ENCODE measurements around the gene HYAL3.
"Not testable (repeated sequence)": the region's sequence is repeated elsewhere in the genome, so short reads cannot be mapped to it uniquely, and the experiment has no call there.

HYAL3 gene

DNA sequence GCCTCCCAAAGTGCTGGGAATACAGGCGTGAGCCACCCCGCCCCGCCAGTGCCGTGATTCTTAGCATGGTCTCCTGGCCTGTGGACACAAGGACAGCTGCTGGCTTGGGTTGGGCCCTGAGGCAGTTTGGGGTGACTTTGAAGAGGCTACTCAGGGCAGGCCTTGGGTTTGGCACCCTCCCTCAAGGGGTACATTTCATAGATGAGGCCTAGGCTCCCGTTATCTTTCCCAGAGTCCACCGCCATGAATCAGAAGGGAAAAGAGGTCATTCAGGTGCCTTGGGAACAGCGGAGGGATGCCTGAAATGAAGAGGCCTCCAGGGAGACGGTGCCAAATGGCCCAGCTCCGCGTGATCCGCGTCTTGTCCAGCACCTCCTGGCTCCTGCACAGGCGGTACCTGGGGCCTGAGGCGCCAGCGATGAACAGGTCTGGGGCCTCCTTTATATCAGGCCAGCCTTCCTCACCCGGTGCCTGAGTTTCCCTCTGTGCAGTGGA lies 53.9 kb downstream of the HYAL3 start:
- TF ChIP-seq SUZ12 (IDR thresholded peaks at IDR 0.05; ENCODE audit: extremely low read depth, insufficient read depth, insufficient read length) (no peak), YY1 (IDR thresholded peaks at IDR 0.05; ENCODE audit: insufficient read depth, insufficient read length) (no peak), ZNF274 (IDR thresholded peaks at IDR 0.05; ENCODE audit: low read depth, low read length) (no peak)
- Histone ChIP-seq H3K27me3 (ENCODE audit: insufficient read depth, insufficient read length) (no peaks in the 10 kb centered on the region), H3K36me3 (ENCODE audit: insufficient read depth, insufficient read length, low read length) (peaks cover 69% of the 10 kb centered on the region), H3K4me1 (ENCODE audit: insufficient read depth, insufficient read length) (peaks cover 75% of the 10 kb centered on the region), H3K4me3 (ENCODE audit: insufficient read length, low read depth) (no peak overlapping the region), H3K9ac (ENCODE audit: insufficient read length, low read depth) (peak overlapping the region; percentile 76), H3K9me3 (ENCODE audit: insufficient read depth, low read length) (no peaks in the 10 kb centered on the region)
- no peak for DNase-seq (ENCODE audit: low read depth, low spot score)

DNA sequence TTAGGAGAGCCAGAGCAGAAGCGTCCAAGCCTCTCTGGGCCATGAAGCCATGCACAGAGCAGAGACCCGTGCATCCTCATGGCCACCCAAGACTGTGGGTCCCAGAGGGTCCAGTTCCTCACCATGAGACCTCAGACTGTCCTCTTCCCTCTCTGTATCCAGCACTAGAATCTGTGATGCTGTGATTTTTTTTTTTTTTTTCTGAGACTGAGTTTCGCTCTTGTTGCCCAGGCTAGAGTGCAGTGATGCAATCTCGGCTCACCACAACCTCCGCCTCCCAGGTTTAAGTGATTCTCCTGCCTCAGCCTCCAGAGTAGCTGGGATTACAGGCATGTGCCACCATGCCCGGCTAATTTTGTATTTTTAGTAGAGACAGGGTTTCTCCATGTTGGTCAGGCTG lies 54.4 kb downstream of the HYAL3 start:
- not testable (repeated sequence) for DNase-seq (ENCODE audit: low read depth, low spot score); H3K4me3 ChIP-seq (ENCODE audit: insufficient read length, low read depth); H3K9me3 ChIP-seq (ENCODE audit: insufficient read depth, low read length); H3K27me3 ChIP-seq (ENCODE audit: insufficient read depth, insufficient read length)
- H3K4me1 ChIP-seq (ENCODE audit: insufficient read depth, insufficient read length): peaks cover 74% of the 10 kb centered on the region
- H3K36me3 ChIP-seq (ENCODE audit: insufficient read depth, insufficient read length, low read length): peaks cover 68% of the 10 kb centered on the region
- peak overlapping the region; percentile 15 for H3K9ac ChIP-seq (ENCODE audit: insufficient read length, low read depth)

DNA sequence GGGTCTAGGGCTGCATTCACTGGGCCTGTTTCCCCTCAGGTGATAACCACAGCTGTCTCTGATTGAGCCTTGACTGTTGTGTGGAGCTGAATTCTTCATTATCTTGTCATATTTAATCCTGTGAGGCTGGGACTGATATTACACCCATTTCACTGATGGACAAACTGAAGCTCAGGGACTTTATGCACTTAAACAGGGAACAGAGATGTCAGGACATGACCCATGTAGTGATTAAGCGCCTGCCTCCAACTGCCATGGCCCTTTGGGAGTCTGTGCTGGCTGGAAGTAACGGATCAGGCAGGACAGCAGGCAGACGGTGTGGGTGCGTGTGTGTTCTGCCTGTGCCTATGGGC lies 55.7 kb downstream of the HYAL3 start:
- no peak for DNase-seq (ENCODE audit: low read depth, low spot score)
- peaks cover 68% of the 10 kb centered on the region for H3K36me3 ChIP-seq (ENCODE audit: insufficient read depth, insufficient read length, low read length)
- TF ChIP-seq YY1 (IDR thresholded peaks at IDR 0.05; ENCODE audit: insufficient read depth, insufficient read length): no peak
- TF ChIP-seq ZNF274 (IDR thresholded peaks at IDR 0.05; ENCODE audit: low read depth, low read length): no peak
- TF ChIP-seq SUZ12 (IDR thresholded peaks at IDR 0.05; ENCODE audit: extremely low read depth, insufficient read depth, insufficient read length): no peak
- H3K4me3 ChIP-seq (ENCODE audit: insufficient read length, low read depth): no peak overlapping the region
- peak overlapping the region; percentile 52 for H3K9ac ChIP-seq (ENCODE audit: insufficient read length, low read depth)
- H3K27me3 ChIP-seq (ENCODE audit: insufficient read depth, insufficient read length): no peaks in the 10 kb centered on the region
- peaks cover 69% of the 10 kb centered on the region for H3K4me1 ChIP-seq (ENCODE audit: insufficient read depth, insufficient read length)
- H3K9me3 ChIP-seq (ENCODE audit: insufficient read depth, low read length): no peaks in the 10 kb centered on the region

DNA sequence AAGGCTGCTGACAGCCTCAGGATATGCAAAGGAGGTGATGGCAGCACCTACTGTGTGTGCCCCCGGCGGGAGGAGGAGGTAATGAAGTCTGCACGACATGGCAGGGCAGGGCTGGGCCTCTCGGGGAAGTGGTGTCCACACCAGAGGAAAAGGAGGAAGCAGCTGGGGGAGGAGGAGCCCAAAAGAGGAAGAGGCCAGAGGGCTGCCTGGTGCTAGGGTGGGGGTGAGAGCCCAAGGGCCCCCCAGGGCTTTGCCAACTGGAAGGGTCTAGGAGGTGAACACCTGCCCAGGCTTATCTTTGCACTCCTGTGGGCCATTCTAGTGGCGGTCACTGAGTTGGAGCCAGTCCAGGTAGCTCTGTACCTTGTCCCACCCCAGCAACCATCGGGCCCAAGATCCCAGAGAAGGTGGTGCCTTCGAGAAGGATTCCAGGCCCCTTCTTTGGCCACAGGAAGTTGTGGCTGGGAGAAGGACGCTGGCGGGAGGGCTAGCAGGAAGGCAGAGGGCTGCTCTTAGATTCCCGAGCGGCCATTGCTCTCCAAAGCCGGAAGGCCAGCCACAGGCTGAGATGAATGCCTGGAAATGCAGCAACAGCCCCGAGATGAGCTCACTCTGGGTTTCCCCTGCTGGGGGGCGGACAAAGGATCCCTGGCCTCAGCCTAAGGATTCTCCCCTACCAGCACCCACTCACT lies 56.2 kb downstream of the HYAL3 start:
- H3K4me1 ChIP-seq (ENCODE audit: insufficient read depth, insufficient read length): peaks cover 69% of the 10 kb centered on the region
- no peak for TF ChIP-seq ZNF274 (IDR thresholded peaks at IDR 0.05; ENCODE audit: low read depth, low read length)
- no peak for TF ChIP-seq YY1 (IDR thresholded peaks at IDR 0.05; ENCODE audit: insufficient read depth, insufficient read length)
- no peak for TF ChIP-seq SUZ12 (IDR thresholded peaks at IDR 0.05; ENCODE audit: extremely low read depth, insufficient read depth, insufficient read length)
- no peak for DNase-seq (ENCODE audit: low read depth, low spot score)
- H3K9me3 ChIP-seq (ENCODE audit: insufficient read depth, low read length): no peaks in the 10 kb centered on the region
- peaks cover 69% of the 10 kb centered on the region for H3K36me3 ChIP-seq (ENCODE audit: insufficient read depth, insufficient read length, low read length)
- H3K4me3 ChIP-seq (ENCODE audit: insufficient read length, low read depth): no peak overlapping the region
- H3K27me3 ChIP-seq (ENCODE audit: insufficient read depth, insufficient read length): no peaks in the 10 kb centered on the region
- no peak overlapping the region for H3K9ac ChIP-seq (ENCODE audit: insufficient read length, low read depth)
